VCaP (cell line): ENCODE data around the gene MEIS3.
A peak's percentile ranks its signal among the peaks of the same experiment; 100 is the strongest.

Experiments
- H3K27ac ChIP-seq: fragments of 450-650 bp; 2 replicates; pipeline ENCODE4 v1.5.1; 2017
- CTCF ChIP-seq: fragments of 450-650 bp; conservative IDR thresholded peaks from 2 replicates; pipeline ENCODE4 v1.5.1; 2017; ENCODE audit warnings: mild to moderate bottlenecking, moderate library complexity

Gene MEIS3

GRCh38 chr19:47353307-47353712 is 66.0 kb downstream of the MEIS3 start:
- peak overlapping the region; percentile 14; the same call in 1 of the 2 replicates for H3K27ac ChIP-seq
- no peak for TF ChIP-seq CTCF
